ENCODE data around the gene C22orf31.

DNA sequence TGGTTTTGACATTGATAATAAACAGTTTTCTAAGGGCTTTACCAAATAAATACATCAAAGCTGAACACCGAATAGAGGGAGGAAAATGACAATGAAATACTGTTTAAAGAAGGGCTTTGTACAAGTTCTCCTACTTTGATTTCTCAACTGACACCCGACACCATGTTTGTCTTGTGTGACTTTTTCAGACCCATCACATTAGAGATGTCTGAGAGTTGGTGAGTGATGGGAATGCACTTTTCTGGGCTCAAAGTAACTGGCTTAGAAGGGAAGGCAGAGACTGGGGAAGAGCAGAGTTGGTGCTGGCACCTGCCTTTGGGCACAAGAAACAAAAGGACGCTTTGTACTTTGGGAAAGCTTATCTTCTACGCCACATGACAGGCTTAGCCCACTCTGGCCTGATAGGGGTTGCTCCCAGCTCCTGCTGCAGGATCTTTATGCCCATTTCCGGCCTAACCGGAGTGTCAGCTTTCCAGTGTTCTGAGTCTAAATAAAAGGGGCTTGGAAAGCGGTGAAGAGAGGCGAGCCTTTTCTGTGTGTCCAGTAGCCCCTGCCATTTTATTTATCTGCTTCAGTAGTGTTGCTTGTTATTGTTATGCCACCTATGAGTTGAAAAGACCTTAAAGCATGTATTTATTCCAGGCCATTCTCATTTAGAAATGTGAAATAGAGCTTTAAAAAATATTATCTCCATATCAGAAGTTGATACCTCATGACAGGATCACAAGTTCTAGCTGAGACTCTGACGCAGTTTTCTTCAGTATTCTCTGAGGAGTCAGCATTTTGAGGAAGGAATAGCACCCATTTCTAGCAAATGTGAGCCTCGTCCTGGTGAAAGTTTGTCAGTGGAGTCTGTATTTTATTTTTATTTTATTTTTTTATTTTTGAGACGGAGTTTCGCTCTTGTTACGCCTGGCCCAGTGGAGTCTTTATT lies 35.4 kb upstream of the C22orf31 start:
- TF ChIP-seq, protein P1, sequence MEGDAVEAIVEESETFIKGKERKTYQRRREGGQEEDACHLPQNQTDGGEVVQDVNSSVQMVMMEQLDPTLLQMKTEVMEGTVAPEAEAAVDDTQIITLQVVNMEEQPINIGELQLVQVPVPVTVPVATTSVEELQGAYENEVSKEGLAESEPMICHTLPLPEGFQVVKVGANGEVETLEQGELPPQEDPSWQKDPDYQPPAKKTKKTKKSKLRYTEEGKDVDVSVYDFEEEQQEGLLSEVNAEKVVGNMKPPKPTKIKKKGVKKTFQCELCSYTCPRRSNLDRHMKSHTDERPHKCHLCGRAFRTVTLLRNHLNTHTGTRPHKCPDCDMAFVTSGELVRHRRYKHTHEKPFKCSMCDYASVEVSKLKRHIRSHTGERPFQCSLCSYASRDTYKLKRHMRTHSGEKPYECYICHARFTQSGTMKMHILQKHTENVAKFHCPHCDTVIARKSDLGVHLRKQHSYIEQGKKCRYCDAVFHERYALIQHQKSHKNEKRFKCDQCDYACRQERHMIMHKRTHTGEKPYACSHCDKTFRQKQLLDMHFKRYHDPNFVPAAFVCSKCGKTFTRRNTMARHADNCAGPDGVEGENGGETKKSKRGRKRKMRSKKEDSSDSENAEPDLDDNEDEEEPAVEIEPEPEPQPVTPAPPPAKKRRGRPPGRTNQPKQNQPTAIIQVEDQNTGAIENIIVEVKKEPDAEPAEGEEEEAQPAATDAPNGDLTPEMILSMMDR (conservative IDR thresholded peaks at IDR 0.05), result no peak
- no peak for TF ChIP-seq ZFX (IDR thresholded peaks at IDR 0.05)
